Panc1 (cell line): ENCODE data around the gene MYRFL. TPM values are rescaled to one million over a fixed set of nuclear protein-coding genes. Genes with fewer than 3 reads are reported as not detected.

ENCODE experiments used
- ATAC-seq: fragments of 200-7000 bp; cut with Tn5 transposase; 2 replicates; pipeline ENCODE4 v1.9.1; 2020; ENCODE audit warnings: mild to moderate bottlenecking, moderate library complexity
- BruUV-seq: library from RNA; stranded (reverse); fragments of 400-500 nt; replicated peaks from 2 replicates; lab custom pipeline; 2021; lab: Mats Ljungman, UMichigan
- CTCF ChIA-PET: fragments of 300-600 bp; sonication (Branson Sonifier 250); formaldehyde crosslinking; loops from one replicate; lab custom pipeline; 2022; ENCODE audit warnings: antibody characterized with exemption; lab: Charles Lee
- POLR2A ChIA-PET: fragments of 300-600 bp; sonication (Branson Sonifier 250); formaldehyde crosslinking; loops from one replicate; lab custom pipeline; 2022; ENCODE audit warnings: antibody characterized with exemption; lab: Charles Lee
- DNase-seq: peaks from one replicate; pipeline ENCODE4 v3.0.0-alpha.2; 2010; ENCODE audit warnings: low read depth, low spot score
- H3K27ac ChIP-seq: 2 replicates; pipeline ENCODE4 v1.5.1; 2011; ENCODE audit warnings: mild to moderate bottlenecking, low read length, inconsistent platforms
- H3K27me3 ChIP-seq: fragments of 200-500 bp; sonication (Bioruptor generic); 2 replicates; pipeline ENCODE4 v1.6.0; 2014; ENCODE audit warnings: low read length, inconsistent platforms; ENCODE audit not compliant: control insufficient read depth, insufficient read depth
- H3K36me3 ChIP-seq: fragments of 200-500 bp; sonication (Bioruptor generic); 2 replicates; pipeline ENCODE4 v1.5.1; 2014; ENCODE audit warnings: inconsistent platforms, mild to moderate bottlenecking, low read length, moderate library complexity; ENCODE audit not compliant: control insufficient read depth, insufficient read depth
- H3K4me1 ChIP-seq: 2 replicates; pipeline ENCODE4 v1.5.1; 2011; ENCODE audit warnings: inconsistent platforms, mild to moderate bottlenecking, low read length, moderate library complexity; ENCODE audit not compliant: control insufficient read depth, insufficient read depth
- H3K4me3 ChIP-seq, 2 experiments: 2 replicates each; pipeline ENCODE4 v1.5.1; 2011 to 2012; ENCODE audit warnings: low read depth in 2 of 2, low read length in 2 of 2, mild to moderate bottlenecking in 2 of 2, inconsistent platforms in 1 of 2, moderate library complexity in 1 of 2
- H3K9me3 ChIP-seq: fragments of 200-500 bp; sonication (Bioruptor generic); 2 replicates; pipeline ENCODE4 v1.5.1; 2014; ENCODE audit warnings: low read depth, mild to moderate bottlenecking, inconsistent platforms, low read length, moderate library complexity; ENCODE audit not compliant: control insufficient read depth, insufficient read depth
- POLR2AphosphoS5 ChIP-seq: IDR thresholded peaks from 2 replicates; pipeline ENCODE4 v1.6.1; 2012; ENCODE audit warnings: mild to moderate bottlenecking, low read depth, low read length, moderate library complexity
- SIN3A ChIP-seq: IDR thresholded peaks from 2 replicates; pipeline ENCODE4 v1.6.1; 2012; ENCODE audit warnings: low read depth, mild to moderate bottlenecking, low read length, moderate library complexity, borderline replicate concordance; ENCODE audit not compliant: insufficient read depth
- TCF7L2 ChIP-seq: IDR thresholded peaks from 2 replicates; pipeline ENCODE4 v1.6.1; 2011; ENCODE audit warnings: mild to moderate bottlenecking, low read depth, low read length, inconsistent platforms
- in situ Hi-C: cut with HindIII; loops from 2 replicates; pipeline ENCODE4 v1.10.0; 2016; ENCODE audit warnings: low sequenced_read_pairs, low pct_unique_long_range_greater_than_20kb
- intact Hi-C: fragments of 100-400 bp; cut with micrococcal nuclease; formaldehyde crosslinking; loops from one replicate; pipeline ENCODE4 v1.10.0; 2022; ENCODE audit not compliant: unreplicated experiment
- total RNA-seq: library from RNA; stranded (reverse); gene quantifications from one replicate; pipeline ENCODE4 v1.2.1, GENCODE V29; 2021; ENCODE audit not compliant: unreplicated experiment
- TF ChIP-seq, protein P1 (sequence below), 2 experiments: IDR thresholded peaks; 2 replicates each; pipeline ENCODE4 v1.6.1; 2011 to 2012; ENCODE audit warnings: low read depth in 2 of 2, control low read depth in 1 of 2, low read length in 1 of 2, mild to moderate bottlenecking in 1 of 2, moderate library complexity in 1 of 2; ENCODE audit not compliant: insufficient read depth in 1 of 2
- TF ChIP-seq, protein P2 (sequence below): fragments of 450-650 bp; IDR thresholded peaks from 2 replicates; pipeline ENCODE4 v1.5.1; 2017; ENCODE audit warnings: mild to moderate bottlenecking

MYRFL gene
- total RNA-seq, 1 experiment from 2014 or later = not detected

DNA sequence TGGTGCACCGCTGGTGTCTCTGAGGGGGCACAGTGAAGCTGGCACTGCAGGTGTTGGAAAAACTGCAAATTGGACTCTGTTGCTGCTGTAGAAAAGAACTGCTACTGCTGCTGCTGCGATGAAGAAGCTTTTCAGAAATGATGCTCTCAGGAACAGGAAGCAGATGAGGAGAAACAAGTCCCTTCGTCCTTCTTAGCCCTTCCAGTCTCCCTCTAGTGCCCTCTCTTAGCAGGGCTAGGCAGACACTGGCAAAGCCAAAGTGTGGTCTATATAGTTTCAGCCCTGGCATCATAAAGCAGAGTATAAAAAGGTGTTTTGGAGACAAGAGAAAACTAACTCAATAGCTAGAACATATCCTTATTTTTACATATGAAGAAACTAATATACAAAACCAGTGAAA lies 174.5 kb downstream of the MYRFL start:
- CTCF ChIA-PET = no interaction called here
- intact Hi-C loops = no loop called here
- Histone ChIP-seq H3K4me3 (no peak overlapping the region), H3K36me3 (no peaks in the 10 kb centered on the region), H3K27ac (no peak overlapping the region), H3K27me3 (no peaks in the 10 kb centered on the region), H3K9me3 (no peaks in the 10 kb centered on the region), H3K4me1 (no peaks in the 10 kb centered on the region)
- ATAC-seq (no peak), DNase-seq (no peak)
- BruUV-seq = no TSS peak
- TF ChIP-seq TCF7L2 (no peak), POLR2AphosphoS5 (no peak)
- TF ChIP-seq, protein P1, sequence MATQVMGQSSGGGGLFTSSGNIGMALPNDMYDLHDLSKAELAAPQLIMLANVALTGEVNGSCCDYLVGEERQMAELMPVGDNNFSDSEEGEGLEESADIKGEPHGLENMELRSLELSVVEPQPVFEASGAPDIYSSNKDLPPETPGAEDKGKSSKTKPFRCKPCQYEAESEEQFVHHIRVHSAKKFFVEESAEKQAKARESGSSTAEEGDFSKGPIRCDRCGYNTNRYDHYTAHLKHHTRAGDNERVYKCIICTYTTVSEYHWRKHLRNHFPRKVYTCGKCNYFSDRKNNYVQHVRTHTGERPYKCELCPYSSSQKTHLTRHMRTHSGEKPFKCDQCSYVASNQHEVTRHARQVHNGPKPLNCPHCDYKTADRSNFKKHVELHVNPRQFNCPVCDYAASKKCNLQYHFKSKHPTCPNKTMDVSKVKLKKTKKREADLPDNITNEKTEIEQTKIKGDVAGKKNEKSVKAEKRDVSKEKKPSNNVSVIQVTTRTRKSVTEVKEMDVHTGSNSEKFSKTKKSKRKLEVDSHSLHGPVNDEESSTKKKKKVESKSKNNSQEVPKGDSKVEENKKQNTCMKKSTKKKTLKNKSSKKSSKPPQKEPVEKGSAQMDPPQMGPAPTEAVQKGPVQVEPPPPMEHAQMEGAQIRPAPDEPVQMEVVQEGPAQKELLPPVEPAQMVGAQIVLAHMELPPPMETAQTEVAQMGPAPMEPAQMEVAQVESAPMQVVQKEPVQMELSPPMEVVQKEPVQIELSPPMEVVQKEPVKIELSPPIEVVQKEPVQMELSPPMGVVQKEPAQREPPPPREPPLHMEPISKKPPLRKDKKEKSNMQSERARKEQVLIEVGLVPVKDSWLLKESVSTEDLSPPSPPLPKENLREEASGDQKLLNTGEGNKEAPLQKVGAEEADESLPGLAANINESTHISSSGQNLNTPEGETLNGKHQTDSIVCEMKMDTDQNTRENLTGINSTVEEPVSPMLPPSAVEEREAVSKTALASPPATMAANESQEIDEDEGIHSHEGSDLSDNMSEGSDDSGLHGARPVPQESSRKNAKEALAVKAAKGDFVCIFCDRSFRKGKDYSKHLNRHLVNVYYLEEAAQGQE (IDR thresholded peaks at IDR 0.05; ENCODE audit: insufficient read depth in 1 of 2, low read depth in 2 of 2, low read length in 1 of 2) = no peak
- TF ChIP-seq, protein P2, sequence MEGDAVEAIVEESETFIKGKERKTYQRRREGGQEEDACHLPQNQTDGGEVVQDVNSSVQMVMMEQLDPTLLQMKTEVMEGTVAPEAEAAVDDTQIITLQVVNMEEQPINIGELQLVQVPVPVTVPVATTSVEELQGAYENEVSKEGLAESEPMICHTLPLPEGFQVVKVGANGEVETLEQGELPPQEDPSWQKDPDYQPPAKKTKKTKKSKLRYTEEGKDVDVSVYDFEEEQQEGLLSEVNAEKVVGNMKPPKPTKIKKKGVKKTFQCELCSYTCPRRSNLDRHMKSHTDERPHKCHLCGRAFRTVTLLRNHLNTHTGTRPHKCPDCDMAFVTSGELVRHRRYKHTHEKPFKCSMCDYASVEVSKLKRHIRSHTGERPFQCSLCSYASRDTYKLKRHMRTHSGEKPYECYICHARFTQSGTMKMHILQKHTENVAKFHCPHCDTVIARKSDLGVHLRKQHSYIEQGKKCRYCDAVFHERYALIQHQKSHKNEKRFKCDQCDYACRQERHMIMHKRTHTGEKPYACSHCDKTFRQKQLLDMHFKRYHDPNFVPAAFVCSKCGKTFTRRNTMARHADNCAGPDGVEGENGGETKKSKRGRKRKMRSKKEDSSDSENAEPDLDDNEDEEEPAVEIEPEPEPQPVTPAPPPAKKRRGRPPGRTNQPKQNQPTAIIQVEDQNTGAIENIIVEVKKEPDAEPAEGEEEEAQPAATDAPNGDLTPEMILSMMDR = no peak
- POLR2A ChIA-PET = no interaction called here
- in situ Hi-C loops = no loop called here

DNA sequence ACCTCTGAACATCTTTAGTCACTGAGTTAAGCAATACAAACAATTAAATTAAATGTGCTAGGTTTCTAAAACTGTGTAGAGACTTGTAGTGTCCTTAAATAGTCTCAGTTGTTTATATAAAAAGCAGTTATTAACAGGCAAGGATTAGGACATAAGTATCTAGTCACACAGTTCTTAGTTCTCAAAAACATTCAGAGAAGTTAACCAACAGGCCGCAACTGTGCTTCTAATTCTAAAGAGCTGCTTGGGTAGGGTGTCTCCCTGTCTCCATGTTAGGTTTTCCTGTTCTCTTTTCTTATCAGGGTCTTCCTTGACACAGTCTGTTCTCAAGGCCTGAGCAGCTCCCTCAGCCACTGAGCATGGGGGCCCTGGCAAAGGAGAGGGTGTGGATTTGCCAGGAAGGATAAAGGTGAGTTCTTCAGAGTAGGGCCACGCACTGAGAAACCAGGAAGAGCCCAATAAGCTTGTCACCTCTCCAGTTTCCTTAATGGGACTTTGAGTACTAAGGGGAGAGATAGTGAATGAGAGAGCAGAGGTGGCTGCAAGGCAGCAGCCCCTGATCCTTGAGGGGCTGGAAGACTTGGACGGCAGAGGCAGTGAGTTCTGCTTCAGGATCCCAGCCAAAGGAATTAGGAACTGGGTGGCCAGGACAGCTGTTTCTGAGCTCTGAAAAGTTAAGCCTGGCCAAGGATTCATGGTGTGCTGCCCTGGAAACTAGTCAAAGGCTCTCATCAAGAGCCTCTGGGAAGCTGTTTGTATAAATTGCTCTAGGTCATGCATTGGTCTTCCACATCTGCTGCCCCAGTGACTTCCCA lies 177.3 kb downstream of the MYRFL start:
- intact Hi-C loops = no loop called here
- ChIA-PET CTCF (no interaction called here), POLR2A (no interaction called here)
- no TSS peak for BruUV-seq
- TF ChIP-seq, protein P2 = no peak
- TF ChIP-seq, protein P1 (IDR thresholded peaks at IDR 0.05; ENCODE audit: insufficient read depth in 1 of 2, low read depth in 2 of 2, low read length in 1 of 2) = no peak
- TF ChIP-seq TCF7L2 = no peak
- TF ChIP-seq SIN3A = no peak
- no peak for TF ChIP-seq POLR2AphosphoS5
- no peaks in the 10 kb centered on the region for H3K9me3 ChIP-seq
- in situ Hi-C loops = no loop called here
- no peak for ATAC-seq
- no peaks in the 10 kb centered on the region for H3K4me1 ChIP-seq
- no peak for DNase-seq
- H3K27ac ChIP-seq = no peak overlapping the region
- H3K36me3 ChIP-seq = no peaks in the 10 kb centered on the region
- no peak overlapping the region for H3K4me3 ChIP-seq
- H3K27me3 ChIP-seq = no peaks in the 10 kb centered on the region
